Heart right ventricle (tissue), 16 donors: ENCODE measurements around the gene MEF2C. TPM values are rescaled to one million over a fixed set of nuclear protein-coding genes. Genes with fewer than 3 reads are reported as not detected.

Source experiments
- ATAC-seq, 8 donors: fragments of 200-7000 bp; cut with Tn5 transposase; one replicate each; pipeline ENCODE4 v1.9.1; 2020; ENCODE audit warnings: mild to moderate bottlenecking in 8 of 8, moderate library complexity in 8 of 8, moderate number of reproducible peaks in 1 of 8
- DNase-seq, 2 donors: peaks; one replicate each; pipeline ENCODE4 v3.0.0-alpha.2; 2020
- H3K27ac ChIP-seq, 10 donors: fragments of 200-600 bp; sonication (generic) in 2 of 10; one replicate each; pipeline versions ENCODE4 v1.5.0 to v1.8.0; 2020 to 2022; ENCODE audit warnings: mild to moderate bottlenecking in 3 of 10
- H3K27me3 ChIP-seq, 7 donors: fragments of 200-600 bp; one replicate each; pipeline ENCODE4 v1.8.0; 2021 to 2022; ENCODE audit warnings: mild to moderate bottlenecking in 2 of 7
- H3K36me3 ChIP-seq, 9 donors: fragments of 200-600 bp; sonication (generic) in 1 of 9; one replicate each; pipeline versions ENCODE4 v1.5.0 to v1.8.0; 2020 to 2022; ENCODE audit warnings: mild to moderate bottlenecking in 2 of 9
- H3K4me1 ChIP-seq, 9 donors: fragments of 200-600 bp; sonication (generic) in 1 of 9; one replicate each; pipeline versions ENCODE4 v1.5.0 to v1.8.0; 2020 to 2022; ENCODE audit warnings: mild to moderate bottlenecking in 4 of 9
- H3K4me3 ChIP-seq, 10 donors: fragments of 200-600 bp; sonication (generic) in 2 of 10; one replicate each; pipeline versions ENCODE4 v1.5.0 to v1.8.0; 2020 to 2022; ENCODE audit warnings: mild to moderate bottlenecking in 7 of 10, moderate library complexity in 2 of 10
- H3K9me3 ChIP-seq, 11 donors: fragments of 200-600 bp in 10 of 11; sonication (generic) in 2 of 11; one replicate each; pipeline versions ENCODE4 v1.5.0 to v1.8.0; 2013 to 2022; ENCODE audit warnings: mild to moderate bottlenecking in 2 of 11, control low read depth in 1 of 11, moderate library complexity in 1 of 11
- WGBS, 2 donors: extraction: QIAGEN DNeasy Blood & Tissue Kit; methylation state at CpG; one replicate each; pipeline ENCODE4 v1.1.7; 2013; ENCODE audit warnings: inconsistent platforms in 1 of 2; 5-methylcytosine and 5-hydroxymethylcytosine counted together
- intact Hi-C, 10 donors: fragments of 100-400 bp; cut with DNase I; formaldehyde crosslinking; loops; one replicate each; pipeline versions ENCODE4 v1.11.1 to v1.14.2; 2022
- polyA plus RNA-seq, 2 donors: library from polyadenylated mRNA; stranded (reverse); fragments of 200-250 nt; gene quantifications; one replicate each; pipeline ENCODE4 v1.2.3, GENCODE V29; 2013
- total RNA-seq, 10 donors: library from RNA; stranded (reverse); fragmentation: NEBNext Ultra II Directional in 3 of 10; extraction: Animal tissue kit (Norgen Biotek cat#: 25700) in 3 of 10; gene quantifications; one replicate each; pipeline versions ENCODE4 v1.2.1 to v1.2.4, GENCODE V29; 2021 to 2023
- TF ChIP-seq, protein P1 (sequence below), 9 donors: fragments of 200-600 bp; sonication (generic) in 2 of 9; IDR thresholded peaks; one replicate each; pipeline versions ENCODE4 v1.5.0 to v1.8.0; 2021 to 2022; ENCODE audit warnings: antibody characterized with exemption in 9 of 9, mild to moderate bottlenecking in 5 of 9, moderate library complexity in 1 of 9
- donor health status: Arrhythmogenic right ventricular cardiomyopathy.
- donor health status: ischemic (EF 13 %, LVEDD 7.1; RV severe dilation, severe dysfunction).
- donor health status: healthy with polysubstance abuse.
- donor health status: DM: no; HTN: yes; CAD: no.
- donor health status: DM: no; HTN: no; CAD: no.
- donor health status: ischemic (EF 25% LVEDD 6.9; RV normal size, moderate dysfunction).
- donor health status: ischemic (EF 25% LVEDD 5.7; RV mildly dilated, moderate dysfunction).
- donor health status: healthy.
- donor health status: DM: yes; HTN: yes; CAD: no.
- donor health status: Ischemic cardiomyopathy.
- donor health status: ischemic (EF 35%, LVEDD 5.7; RV mildly dilated, moderate dysfunction).
- donor health status: nonischemic (EF 11% LVEDD 7.7; RV severe dilation, severe dysfunction).
- donor health status: DM: yes; HTN: yes; CAD: no.
- donor health status: PGD.
- donor health status: ischemic (EF 29% LVEDD 5.4; RV normal size, mild dysfunction).
- donor health status: nonischemic (EF 23%, LVEDD 6.1; RV moderate dilation, normal function).

MEF2C gene
- total and polyA plus RNA-seq, 12 donors: 11.2 to 88.7 (median 66.3) TPM

DNA sequence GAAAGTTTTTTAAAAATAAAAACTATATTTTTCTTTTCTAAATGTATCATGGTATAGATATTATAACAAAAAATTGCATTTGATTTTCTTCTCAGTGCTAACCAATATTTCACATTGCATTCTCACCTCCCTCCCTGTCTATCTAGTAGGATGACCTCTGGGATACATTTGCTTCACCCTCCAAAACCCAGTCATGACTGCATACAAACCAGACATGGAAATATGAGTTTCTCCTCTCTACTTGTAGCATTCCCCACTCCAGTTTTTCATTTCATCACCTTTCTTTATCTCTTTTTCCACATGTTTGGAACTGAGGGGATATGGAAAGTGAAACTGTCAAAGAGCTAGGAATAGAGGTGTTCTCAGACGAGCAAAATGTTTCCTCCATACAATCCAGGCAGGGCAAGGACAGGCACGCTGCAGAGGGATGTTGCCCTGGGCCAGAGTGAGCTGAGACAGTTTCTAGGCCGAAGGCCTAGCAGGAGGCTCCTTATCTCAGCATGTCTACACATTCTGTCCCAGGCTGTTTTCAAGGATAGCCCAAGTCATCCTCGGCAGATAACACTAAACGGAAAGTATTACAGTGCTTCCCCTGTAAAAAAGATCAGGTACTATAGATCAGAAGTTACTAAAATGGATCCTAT, 46.7 kb downstream of the MEF2C start:
- no peaks in the 10 kb centered on the region for H3K9me3 ChIP-seq
- TF ChIP-seq, protein P1, sequence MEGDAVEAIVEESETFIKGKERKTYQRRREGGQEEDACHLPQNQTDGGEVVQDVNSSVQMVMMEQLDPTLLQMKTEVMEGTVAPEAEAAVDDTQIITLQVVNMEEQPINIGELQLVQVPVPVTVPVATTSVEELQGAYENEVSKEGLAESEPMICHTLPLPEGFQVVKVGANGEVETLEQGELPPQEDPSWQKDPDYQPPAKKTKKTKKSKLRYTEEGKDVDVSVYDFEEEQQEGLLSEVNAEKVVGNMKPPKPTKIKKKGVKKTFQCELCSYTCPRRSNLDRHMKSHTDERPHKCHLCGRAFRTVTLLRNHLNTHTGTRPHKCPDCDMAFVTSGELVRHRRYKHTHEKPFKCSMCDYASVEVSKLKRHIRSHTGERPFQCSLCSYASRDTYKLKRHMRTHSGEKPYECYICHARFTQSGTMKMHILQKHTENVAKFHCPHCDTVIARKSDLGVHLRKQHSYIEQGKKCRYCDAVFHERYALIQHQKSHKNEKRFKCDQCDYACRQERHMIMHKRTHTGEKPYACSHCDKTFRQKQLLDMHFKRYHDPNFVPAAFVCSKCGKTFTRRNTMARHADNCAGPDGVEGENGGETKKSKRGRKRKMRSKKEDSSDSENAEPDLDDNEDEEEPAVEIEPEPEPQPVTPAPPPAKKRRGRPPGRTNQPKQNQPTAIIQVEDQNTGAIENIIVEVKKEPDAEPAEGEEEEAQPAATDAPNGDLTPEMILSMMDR (IDR thresholded peaks at IDR 0.05): no peak
- peaks cover 0 to 98% (median 78%) of the 10 kb centered on the region in 9 donors for H3K4me1 ChIP-seq
- peak overlapping the region in 7 of 10 donors; percentile 8 to 36 (median 25) for H3K4me3 ChIP-seq
- 5 to 10% methylated on average over 5 of the region's 5 CpGs for WGBS, 2 donors
- intact Hi-C loops: loop anchor here in 4 of 10 donors (5.0 to 10.0 kb wide), 4 partner anchors 46 to 102 kb away; partner anchors contain the start of gene MEF2C (in 2 of the 4)
- peak; percentile 63 to 94 (median 80) for ATAC-seq
- DNase-seq: peak; percentile 39 to 69
- peaks cover 0 to 4% (median 0%) of the 10 kb centered on the region in 9 donors for H3K36me3 ChIP-seq
- H3K27ac ChIP-seq: peak overlapping the region; percentile 66 to 92 (median 82)
- no peaks in the 10 kb centered on the region for H3K27me3 ChIP-seq

DNA sequence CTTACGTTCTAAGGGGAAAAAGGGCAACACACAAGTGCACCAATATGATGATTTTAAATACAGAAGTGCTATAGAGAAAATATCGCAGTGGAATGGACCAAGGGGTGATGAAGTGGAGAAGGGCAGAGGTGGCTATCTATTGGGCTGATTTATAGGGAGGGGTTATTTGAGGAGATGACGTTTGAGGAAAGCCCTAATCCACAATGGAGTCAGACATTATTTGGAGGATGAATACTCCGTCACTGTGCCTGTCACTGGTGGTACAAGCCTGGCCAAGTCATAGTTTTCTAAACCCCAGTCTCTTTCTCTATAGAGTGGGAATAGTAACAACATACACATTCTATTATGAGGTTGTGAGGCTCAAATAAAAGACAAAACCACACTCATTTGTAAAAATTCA, 48.5 kb downstream of the MEF2C start:
- 77% methylated on average over 4 of the region's 4 CpGs for WGBS, 2 donors
- H3K36me3 ChIP-seq: peaks cover 0 to 4% (median 0%) of the 10 kb centered on the region in 9 donors
- intact Hi-C loops: loop anchor here in 6 of 10 donors (5.0 to 10.0 kb wide), 5 partner anchors 47 to 102 kb away; partner anchors contain the start of gene MEF2C (in 1 of the 6)
- H3K9me3 ChIP-seq: no peaks in the 10 kb centered on the region
- DNase-seq (no peak), ATAC-seq (no peak)
- H3K4me1 ChIP-seq: peaks cover 0 to 98% (median 78%) of the 10 kb centered on the region in 9 donors
- H3K27me3 ChIP-seq: no peaks in the 10 kb centered on the region
- no peak overlapping the region for H3K4me3 ChIP-seq
- H3K27ac ChIP-seq: peak overlapping the region in 9 of 10 donors; percentile 40 to 92 (median 78)
- TF ChIP-seq, protein P1 (IDR thresholded peaks at IDR 0.05): no peak

DNA sequence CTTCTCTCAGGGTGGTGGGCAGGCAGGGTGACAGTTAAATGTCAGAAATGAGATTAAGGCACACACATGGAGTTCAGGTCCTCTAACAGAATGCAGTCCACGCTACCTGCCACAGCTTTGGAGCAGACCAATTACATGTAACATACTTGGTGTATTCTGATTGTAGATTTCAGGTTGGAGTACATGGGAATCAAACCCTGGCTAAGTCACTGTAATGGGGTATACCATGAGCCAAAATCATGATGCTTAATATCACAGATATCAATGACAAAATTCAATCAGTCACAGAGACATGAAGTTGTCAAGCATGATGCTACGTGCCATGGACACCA, 48.9 kb downstream of the MEF2C start:
- intact Hi-C loops: loop anchor here in 6 of 10 donors (5.0 to 10.0 kb wide), 5 partner anchors 47 to 102 kb away; partner anchors contain the start of gene MEF2C (in 1 of the 6)
- Histone ChIP-seq H3K9me3 (no peaks in the 10 kb centered on the region), H3K4me3 (peak overlapping the region in 4 of 10 donors; percentile 18 to 41 (median 38)), H3K4me1 (peaks cover 0 to 98% (median 82%) of the 10 kb centered on the region in 9 donors), H3K27ac (peak overlapping the region; percentile 37 to 92 (median 77)), H3K27me3 (no peaks in the 10 kb centered on the region), H3K36me3 (peaks cover 0 to 4% (median 0%) of the 10 kb centered on the region in 9 donors)
- no peak for DNase-seq
- WGBS, 2 donors: 60 to 62% methylated on average over 2 of the region's 2 CpGs
- TF ChIP-seq, protein P1 (IDR thresholded peaks at IDR 0.05): no peak
- no peak for ATAC-seq

DNA sequence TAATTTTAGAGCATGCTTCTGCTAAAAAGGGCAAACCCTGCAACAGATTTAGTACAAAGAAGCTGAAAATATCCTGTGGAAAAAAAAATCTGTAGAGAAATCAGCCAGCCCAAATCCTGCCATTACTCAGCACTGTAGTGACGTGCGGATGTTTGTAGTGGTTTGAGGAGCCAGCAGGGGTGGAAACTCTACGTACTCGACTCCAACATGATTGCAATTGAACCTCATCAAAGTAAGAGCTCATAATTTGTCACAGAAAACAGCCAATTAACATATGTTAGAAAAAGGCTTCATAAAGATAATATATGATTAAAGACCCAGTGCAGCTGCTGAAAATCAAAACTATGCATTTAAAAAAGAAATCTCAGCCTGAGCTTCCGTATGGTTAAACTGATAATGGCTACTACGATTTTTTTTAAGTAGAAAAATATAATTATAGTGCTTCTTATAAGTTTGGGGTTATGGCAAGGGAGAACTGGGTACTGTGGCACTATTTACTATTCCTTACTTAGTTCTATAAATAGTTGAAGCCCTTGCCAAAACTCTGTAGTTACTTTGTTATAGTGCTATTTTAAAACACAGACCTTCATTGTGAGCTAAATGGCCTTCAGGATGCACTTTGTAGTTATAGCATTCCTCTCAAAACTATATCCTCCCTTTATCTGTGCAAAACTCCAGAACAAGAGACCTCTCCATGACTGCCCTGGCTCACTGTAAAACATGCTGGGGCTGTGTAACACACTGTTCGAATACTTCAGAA, 49.4 kb downstream of the MEF2C start:
- intact Hi-C loops: loop anchor here in 6 of 10 donors (5.0 to 10.0 kb wide), 5 partner anchors 46 to 101 kb away; partner anchors contain the start of gene MEF2C (in 1 of the 6)
- peak in 1 of 2 donors; percentile 81 for DNase-seq
- WGBS, 2 donors: 8% methylated on average over 7 of the region's 7 CpGs

More for the DNA sequence above, 49.4 kb downstream of the MEF2C start:
- Histone ChIP-seq H3K4me3 (peak overlapping the region in 8 of 10 donors; percentile 10 to 41 (median 32)), H3K4me1 (peaks cover 4 to 100% (median 87%) of the 10 kb centered on the region in 9 donors), H3K27ac (peak overlapping the region; percentile 37 to 92 (median 77)), H3K36me3 (peaks cover 0 to under 1% (median 0%) of the 10 kb centered on the region in 9 donors), H3K27me3 (no peaks in the 10 kb centered on the region), H3K9me3 (no peaks in the 10 kb centered on the region)
- TF ChIP-seq, protein P1 (IDR thresholded peaks at IDR 0.05): peak in 2 of 9 donors; percentile 25 to 30
- ATAC-seq: peak; percentile 71 to 89 (median 83)
